ENCODE results near the gene POMT2.
"Not testable (repeated sequence)": the region's sequence is repeated elsewhere in the genome, so short reads cannot be mapped to it uniquely, and the experiment has no call there.

The POMT2 gene

GRCh38 chr14:77281852-77282410 is 38.8 kb downstream of the POMT2 start:
- H3K9ac ChIP-seq = no peak overlapping the region
- H3K27me3 ChIP-seq (ENCODE audit: insufficient read depth, low read depth) = no peaks in the 10 kb centered on the region
- no peak overlapping the region for H3K4me2 ChIP-seq
- H3K27ac ChIP-seq = no peak overlapping the region
- H3K36me3 ChIP-seq (ENCODE audit: insufficient read depth) = no peaks in the 10 kb centered on the region
- no peak overlapping the region for H2AFZ ChIP-seq (ENCODE audit: low read depth)
- TF ChIP-seq CTCF (conservative IDR thresholded peaks at IDR 0.05; ENCODE audit: low read depth, low read length) = no peak
- no peaks in the 10 kb centered on the region for H4K20me1 ChIP-seq (ENCODE audit: insufficient read depth)
- no peaks in the 10 kb centered on the region for H3K79me2 ChIP-seq (ENCODE audit: insufficient read depth, low read depth)
- H3K4me1 ChIP-seq (ENCODE audit: low read depth, poor library complexity, severe bottlenecking) = no peaks in the 10 kb centered on the region
- H3K4me3 ChIP-seq (IDR thresholded peaks at IDR 0.05; ENCODE audit: insufficient read depth, low read depth, low read length) = no peak overlapping the region

GRCh38 chr14:77280921-77281320 is 39.8 kb downstream of the POMT2 start:
- not testable (repeated sequence) for H3K36me3 ChIP-seq (ENCODE audit: insufficient read depth); H3K9ac ChIP-seq; H4K20me1 ChIP-seq (ENCODE audit: insufficient read depth); H3K4me3 ChIP-seq (IDR thresholded peaks at IDR 0.05; ENCODE audit: insufficient read depth, low read depth, low read length); H3K4me1 ChIP-seq (ENCODE audit: low read depth, poor library complexity, severe bottlenecking); H3K27me3 ChIP-seq (ENCODE audit: insufficient read depth, low read depth); H3K79me2 ChIP-seq (ENCODE audit: insufficient read depth, low read depth); H2AFZ ChIP-seq (ENCODE audit: low read depth); H3K27ac ChIP-seq; H3K4me2 ChIP-seq

GRCh38 chr14:77279719-77280118 is 41.0 kb downstream of the POMT2 start:
- no peaks in the 10 kb centered on the region for H3K79me2 ChIP-seq (ENCODE audit: insufficient read depth, low read depth)
- no peak overlapping the region for H3K27ac ChIP-seq
- no peak for TF ChIP-seq CTCF (conservative IDR thresholded peaks at IDR 0.05; ENCODE audit: low read depth, low read length)
- H3K4me2 ChIP-seq = no peak overlapping the region
- no peaks in the 10 kb centered on the region for H3K27me3 ChIP-seq (ENCODE audit: insufficient read depth, low read depth)
- no peak overlapping the region for H2AFZ ChIP-seq (ENCODE audit: low read depth)
- H3K4me1 ChIP-seq (ENCODE audit: low read depth, poor library complexity, severe bottlenecking) = no peaks in the 10 kb centered on the region
- H3K36me3 ChIP-seq (ENCODE audit: insufficient read depth) = no peaks in the 10 kb centered on the region
- H3K9ac ChIP-seq = no peak overlapping the region
- H4K20me1 ChIP-seq (ENCODE audit: insufficient read depth) = no peaks in the 10 kb centered on the region
- no peak overlapping the region for H3K4me3 ChIP-seq (IDR thresholded peaks at IDR 0.05; ENCODE audit: insufficient read depth, low read depth, low read length)

GRCh38 chr14:77278461-77279230 is 42.0 kb downstream of the POMT2 start:
- no peak for TF ChIP-seq CTCF (conservative IDR thresholded peaks at IDR 0.05; ENCODE audit: low read depth, low read length)
- Histone ChIP-seq H3K36me3 (ENCODE audit: insufficient read depth) (no peaks in the 10 kb centered on the region), H3K4me3 (IDR thresholded peaks at IDR 0.05; ENCODE audit: insufficient read depth, low read depth, low read length) (no peak overlapping the region), H3K79me2 (ENCODE audit: insufficient read depth, low read depth) (no peaks in the 10 kb centered on the region), H2AFZ (ENCODE audit: low read depth) (no peak overlapping the region), H3K27ac (no peak overlapping the region), H3K9ac (no peak overlapping the region), H4K20me1 (ENCODE audit: insufficient read depth) (no peaks in the 10 kb centered on the region), H3K4me2 (no peak overlapping the region), H3K27me3 (ENCODE audit: insufficient read depth, low read depth) (no peaks in the 10 kb centered on the region), H3K4me1 (ENCODE audit: low read depth, poor library complexity, severe bottlenecking) (no peaks in the 10 kb centered on the region)

GRCh38 chr14:77276959-77277358 is 43.7 kb downstream of the POMT2 start:
- H3K27ac ChIP-seq = no peak overlapping the region
- H3K79me2 ChIP-seq (ENCODE audit: insufficient read depth, low read depth) = no peaks in the 10 kb centered on the region
- no peaks in the 10 kb centered on the region for H4K20me1 ChIP-seq (ENCODE audit: insufficient read depth)
- TF ChIP-seq CTCF (conservative IDR thresholded peaks at IDR 0.05; ENCODE audit: low read depth, low read length) = no peak
- no peak overlapping the region for H3K4me2 ChIP-seq
- no peaks in the 10 kb centered on the region for H3K27me3 ChIP-seq (ENCODE audit: insufficient read depth, low read depth)
- H3K4me3 ChIP-seq (IDR thresholded peaks at IDR 0.05; ENCODE audit: insufficient read depth, low read depth, low read length) = no peak overlapping the region
- H3K9ac ChIP-seq = no peak overlapping the region
- H3K4me1 ChIP-seq (ENCODE audit: low read depth, poor library complexity, severe bottlenecking) = no peaks in the 10 kb centered on the region
- no peaks in the 10 kb centered on the region for H3K36me3 ChIP-seq (ENCODE audit: insufficient read depth)
- H2AFZ ChIP-seq (ENCODE audit: low read depth) = no peak overlapping the region
